ENCODE measurements around the gene EFEMP2.
A peak's percentile ranks its signal among the peaks of the same experiment; 100 is the strongest.
"Not testable (repeated sequence)": the region's sequence is repeated elsewhere in the genome, so short reads cannot be mapped to it uniquely, and the experiment has no call there.

EFEMP2 gene

DNA sequence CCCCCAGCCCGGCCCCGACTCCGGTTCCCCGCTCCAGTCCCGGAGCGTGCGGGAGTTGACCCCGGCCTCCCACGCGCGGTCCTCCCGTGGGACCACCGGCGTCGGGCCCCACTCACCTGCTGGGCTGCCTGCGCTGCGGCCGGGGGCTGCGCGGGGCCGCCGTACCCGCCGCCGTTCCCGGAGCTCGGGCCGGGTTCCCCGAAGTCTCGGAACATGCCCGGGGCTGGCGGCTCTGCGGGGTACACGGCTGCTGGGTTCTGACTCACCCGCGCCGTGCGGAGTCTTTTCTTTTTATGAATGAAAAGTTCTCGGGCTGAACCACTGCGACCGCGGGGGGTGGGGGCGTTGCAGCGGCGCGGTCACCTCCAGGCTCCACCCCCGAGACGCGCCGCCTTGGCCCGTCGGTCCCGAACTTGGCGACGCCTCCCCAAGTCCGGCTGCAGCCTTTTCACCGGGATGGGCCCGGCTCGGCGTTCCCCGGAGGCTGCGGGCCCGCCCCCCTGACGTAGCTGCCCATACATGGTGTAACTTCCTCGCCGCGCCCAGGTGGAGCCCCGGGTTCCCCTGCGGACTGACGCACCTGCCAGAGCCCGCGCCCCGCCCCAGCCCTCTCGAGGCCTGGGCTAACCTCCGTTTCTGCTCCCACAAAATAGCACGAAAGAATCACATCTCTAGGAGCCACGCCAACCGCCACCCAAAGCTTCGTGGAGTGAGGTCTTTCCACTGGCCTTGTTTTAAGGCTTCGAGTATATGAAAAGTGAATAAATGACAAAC lies 27.7 kb upstream of the EFEMP2 start, which contains the start of gene FOSL1:
TSS of gene FOSL1 (minus strand) at position 264 of the 774 bp plus-strand sequence. CDS start at position 215, 49 bp downstream.
- peak; percentile 80 for DNase-seq

GRCh38 chr11:65899356-65900124 lies 26.9 kb upstream of the EFEMP2 start:
- peak; percentile 60 for DNase-seq

DNA sequence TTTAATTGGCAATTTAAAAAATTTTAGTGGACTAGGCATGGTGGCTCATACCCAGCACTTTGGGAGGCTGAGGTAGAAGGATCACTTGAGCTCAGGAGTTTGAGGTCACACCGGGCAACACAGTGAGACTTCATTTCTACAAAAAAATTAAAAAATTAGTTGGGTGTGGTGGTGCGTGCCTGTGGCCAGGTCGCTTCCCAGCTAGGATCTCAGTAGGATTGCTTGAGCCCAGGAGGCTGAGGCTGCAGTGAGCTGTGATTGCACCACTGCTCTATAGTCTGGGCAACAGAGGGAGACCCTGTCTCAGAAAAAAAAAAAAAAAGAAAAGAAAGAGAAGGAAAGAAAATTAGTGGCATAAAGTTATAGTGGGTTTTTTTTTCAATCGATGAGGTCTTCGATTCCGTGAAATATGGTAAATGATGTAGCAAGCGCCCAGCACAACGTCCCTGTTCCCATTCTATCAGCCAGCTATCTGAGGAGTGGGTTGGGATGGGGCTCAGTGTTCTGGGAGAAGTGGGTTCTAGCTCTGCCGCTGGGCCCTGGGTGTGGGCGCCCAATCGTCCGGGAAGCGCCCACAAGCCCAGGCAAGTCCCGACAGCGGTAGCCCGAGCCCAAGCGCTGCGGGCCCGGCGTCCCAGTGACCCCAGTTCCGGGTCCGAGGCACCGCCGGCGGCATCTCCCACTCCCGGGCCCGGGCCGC lies 26.2 kb upstream of the EFEMP2 start:
- no peak for DNase-seq

DNA sequence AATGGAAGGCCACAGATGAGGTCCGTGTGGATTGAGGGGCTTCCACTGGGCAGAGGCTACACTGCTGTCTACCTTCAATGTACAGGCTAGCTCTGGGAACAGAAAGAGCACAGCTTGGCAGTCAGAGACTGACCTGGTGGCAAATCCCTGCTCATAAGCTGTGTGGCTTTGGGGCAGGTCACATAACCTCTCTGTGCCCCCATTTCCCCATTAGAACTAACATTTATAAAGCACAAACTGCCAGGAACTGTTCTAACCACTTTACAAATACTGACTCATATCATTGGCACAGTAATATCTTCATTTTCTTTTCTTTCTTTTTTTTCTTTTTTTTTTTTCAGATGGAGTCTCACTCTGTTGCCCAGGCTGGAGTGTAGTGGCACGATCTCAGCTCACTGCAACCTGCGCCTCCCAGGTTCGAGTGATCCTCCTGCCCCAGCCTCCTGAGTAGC lies 24.4 kb upstream of the EFEMP2 start:
- DNase-seq: no peak

DNA sequence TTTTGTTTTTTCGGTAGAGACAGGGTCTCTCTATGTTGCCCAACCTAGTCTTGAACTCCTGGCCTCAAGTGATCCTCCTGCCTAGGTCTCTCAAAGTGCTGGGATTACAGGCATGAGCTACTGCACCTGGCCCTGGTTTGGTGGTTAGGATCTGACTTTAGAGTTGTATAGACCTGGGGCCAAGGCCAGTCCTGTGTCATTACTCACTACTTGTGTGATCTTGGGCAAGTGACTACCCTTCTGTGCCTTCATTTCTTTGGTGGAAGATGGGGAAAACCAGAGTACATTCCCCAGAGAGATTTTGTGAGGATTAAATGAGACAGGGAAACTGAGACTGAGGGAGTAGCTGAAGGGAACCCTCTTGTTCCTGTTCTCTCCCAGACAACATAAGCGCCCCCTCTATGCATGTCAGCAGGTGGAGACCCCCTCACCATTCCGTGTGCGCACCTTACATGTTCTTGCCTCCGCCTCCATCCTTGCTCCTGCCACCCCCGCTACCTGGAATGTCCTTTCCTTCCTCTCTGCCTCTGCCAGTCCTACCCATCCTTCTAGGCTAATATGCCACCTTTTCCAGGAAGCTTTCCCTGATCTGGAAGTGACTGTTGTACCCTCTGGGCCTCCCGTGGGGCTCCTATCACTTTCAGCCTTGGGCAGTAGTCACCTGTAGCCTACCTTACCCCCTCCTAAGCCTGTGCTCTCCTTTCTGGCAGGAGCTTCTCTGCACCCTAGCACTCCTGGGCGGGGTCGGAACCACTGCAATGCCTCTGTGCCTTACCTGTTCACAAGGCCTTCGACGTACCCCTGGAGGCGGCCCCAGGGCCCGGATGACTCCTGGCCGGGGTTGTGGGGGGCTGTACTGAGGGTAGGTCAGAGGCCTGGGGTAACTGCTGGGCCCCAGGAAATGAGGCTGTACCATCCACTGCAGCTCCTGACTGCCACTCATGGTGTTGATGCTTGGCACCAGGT lies 23.7 kb upstream of the EFEMP2 start:
- DNase-seq: no peak

DNA sequence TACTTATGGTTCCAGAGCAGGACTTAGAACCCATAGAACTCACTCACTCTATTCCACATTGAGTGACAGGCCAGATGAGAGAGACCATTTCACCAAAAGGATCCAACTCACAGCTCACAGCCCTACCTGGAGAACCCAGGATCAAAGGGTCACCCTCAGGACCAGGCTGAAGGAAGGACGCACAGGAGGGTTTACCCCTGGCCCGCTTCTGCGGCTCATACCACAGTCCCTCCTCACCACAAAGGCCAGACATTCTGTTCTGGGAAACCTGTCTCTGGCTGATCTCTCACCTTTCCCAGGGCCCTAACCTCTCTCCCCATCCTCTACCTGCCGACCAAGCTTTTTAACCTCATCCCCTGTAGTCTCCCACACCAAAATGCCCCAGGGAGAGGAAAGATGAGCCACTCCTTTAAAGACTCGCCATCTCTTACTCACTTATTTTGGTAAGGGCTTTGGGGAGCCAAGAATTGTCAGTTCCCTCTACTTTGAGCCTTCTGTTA lies 22.9 kb upstream of the EFEMP2 start:
- DNase-seq: no peak

GRCh38 chr11:65894034-65894591 lies 21.5 kb upstream of the EFEMP2 start:
- no peak for DNase-seq

GRCh38 chr11:65892661-65893317 lies 20.2 kb upstream of the EFEMP2 start:
- no peak for DNase-seq

GRCh38 chr11:65892137-65892540 lies 19.5 kb upstream of the EFEMP2 start:
- DNase-seq: not testable (repeated sequence)

DNA sequence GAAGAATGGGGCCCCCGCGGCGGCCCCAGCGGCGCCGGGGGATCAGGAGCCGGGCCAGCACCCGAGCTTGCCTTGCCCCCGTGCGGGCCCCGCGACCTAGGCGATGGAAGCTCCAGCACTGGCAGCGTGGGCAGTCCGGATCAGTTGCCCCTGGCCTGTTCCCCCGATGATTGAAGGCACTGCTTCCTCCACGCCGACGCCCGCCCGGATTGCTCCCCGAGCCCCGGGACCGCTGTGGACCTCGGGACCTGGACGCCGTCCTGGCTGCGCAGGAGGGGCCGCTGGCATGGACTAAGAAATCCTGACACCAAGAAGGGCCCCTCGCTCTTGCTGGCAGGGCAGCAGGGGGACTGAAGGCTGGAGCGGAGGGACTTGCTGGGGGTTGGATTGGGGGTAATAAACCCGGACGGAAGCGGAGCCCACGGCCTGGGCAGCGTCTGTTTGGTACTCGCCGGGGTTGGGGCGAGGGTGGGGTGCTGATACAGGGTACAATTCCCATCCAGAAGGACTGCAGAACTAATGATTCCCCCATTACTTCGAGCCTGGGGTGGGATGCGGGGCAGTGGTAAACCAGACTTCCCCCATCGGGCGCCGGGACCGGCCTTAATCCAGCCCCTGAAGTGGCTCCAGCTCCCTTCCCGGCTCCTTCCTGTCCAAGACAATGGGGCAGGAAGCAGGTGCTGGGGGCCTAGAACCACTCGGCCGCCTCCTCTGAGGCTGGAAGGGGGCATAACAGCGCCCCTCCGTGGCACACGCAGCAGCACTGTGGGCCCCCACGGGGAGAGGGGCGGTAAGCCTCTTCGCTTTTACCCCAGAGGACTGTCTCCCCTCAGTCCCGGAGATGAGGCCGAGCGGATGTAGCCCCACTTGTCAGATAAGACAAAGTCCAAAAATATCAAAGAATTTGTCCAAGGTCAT lies 18.9 kb upstream of the EFEMP2 start:
- no peak for DNase-seq

DNA sequence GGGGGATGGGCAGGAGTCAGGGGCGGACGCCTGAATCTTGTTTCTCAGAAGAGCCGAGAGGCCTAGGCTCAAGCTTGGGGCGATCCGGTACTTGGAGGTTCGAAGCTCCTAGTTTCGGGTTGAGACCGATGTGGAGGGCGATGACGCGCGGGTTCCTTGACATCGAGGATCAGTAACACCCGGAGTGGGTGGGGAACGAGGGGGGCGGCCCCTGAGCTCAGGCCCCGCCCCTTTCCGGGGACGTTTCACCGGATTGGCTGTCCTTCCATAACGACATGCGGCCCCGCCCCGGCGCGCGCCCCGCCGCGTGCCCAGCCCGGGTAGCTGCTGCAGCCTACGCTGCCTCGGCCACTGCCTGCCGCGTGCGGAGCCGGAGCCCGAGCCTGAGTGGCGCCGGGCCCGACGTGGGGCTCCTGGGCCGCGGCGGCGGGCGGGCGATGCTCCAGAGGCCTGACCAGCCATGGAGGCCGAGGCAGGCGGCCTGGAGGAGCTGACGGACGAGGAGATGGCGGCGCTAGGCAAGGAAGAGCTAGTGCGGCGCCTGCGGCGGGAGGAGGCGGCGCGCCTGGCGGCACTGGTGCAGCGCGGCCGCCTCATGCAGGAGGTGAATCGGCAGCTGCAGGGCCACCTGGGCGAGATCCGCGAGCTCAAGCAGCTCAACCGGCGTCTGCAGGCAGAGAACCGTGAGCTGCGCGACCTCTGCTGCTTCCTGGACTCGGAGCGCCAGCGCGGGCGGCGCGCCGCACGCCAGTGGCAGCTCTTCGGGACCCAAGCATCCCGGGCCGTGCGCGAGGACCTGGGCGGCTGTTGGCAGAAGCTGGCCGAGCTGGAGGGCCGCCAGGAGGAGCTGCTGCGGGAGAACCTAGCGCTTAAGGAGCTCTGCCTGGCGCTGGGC lies 18.0 kb upstream of the EFEMP2 start, which contains the start of gene CCDC85B:
TSS of gene CCDC85B (plus strand) at position 350 of the 895 bp plus-strand sequence. CDS start at position 461, 111 bp downstream.
- peak; percentile 98 for DNase-seq

DNA sequence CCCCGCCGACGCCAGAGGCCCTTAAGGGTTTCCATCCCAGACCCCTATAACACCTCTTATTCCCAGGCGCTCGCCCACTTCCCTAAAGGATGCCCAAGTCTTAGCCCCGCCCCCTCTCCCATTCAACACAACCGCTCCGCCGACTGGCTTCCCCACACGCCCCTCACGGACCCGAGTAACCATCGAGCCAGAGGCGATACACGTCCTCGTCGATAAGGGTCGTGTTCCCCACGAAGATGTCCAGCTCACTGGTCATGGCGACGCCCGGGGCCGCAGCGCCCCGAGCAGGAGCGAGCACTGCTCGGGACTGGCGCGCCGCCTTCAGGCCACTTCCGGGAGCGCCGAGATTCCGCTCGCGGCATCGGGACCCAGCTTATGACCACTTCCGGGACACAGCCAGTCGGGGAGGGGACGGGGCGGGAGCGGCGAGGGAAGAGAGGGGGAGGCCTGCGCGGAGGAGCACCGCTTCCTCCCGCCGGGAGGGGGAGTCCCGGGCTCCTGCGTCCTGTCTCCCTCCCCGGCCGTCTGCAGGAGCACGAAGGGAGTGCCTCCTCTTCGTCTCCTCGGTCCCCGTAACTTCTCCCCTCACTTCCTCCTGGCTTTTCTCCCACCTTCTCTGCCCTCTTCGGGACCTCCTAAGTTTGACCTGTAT lies 15.7 kb upstream of the EFEMP2 start, which contains the start of gene FIBP:
TSS of gene FIBP (minus strand) at position 309 of the 652 bp plus-strand sequence. CDS start at position 256, 53 bp downstream.
- peak; percentile 99 for DNase-seq

DNA sequence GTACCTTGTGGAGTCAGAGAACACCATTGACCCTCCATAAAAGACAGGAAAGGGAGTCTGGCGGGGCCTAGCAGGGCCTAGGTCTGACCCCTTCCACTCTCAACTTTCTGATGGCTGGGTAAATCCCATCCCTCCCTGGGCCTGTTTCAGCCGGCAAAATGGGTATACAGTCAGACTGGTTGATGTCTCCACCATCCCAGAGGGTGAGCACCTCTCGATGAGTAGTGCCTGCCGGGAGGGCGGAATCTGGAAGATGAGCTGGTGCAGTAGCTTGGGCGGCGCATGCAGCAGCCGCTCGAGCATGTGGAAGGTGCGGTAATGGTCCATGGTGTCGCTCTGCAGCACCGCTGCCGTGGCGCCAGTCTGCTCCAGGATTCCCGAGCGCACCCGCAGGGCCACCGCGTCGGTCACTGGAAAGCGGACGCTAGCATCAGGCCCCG lies 15.1 kb upstream of the EFEMP2 start:
- no peak for DNase-seq

DNA sequence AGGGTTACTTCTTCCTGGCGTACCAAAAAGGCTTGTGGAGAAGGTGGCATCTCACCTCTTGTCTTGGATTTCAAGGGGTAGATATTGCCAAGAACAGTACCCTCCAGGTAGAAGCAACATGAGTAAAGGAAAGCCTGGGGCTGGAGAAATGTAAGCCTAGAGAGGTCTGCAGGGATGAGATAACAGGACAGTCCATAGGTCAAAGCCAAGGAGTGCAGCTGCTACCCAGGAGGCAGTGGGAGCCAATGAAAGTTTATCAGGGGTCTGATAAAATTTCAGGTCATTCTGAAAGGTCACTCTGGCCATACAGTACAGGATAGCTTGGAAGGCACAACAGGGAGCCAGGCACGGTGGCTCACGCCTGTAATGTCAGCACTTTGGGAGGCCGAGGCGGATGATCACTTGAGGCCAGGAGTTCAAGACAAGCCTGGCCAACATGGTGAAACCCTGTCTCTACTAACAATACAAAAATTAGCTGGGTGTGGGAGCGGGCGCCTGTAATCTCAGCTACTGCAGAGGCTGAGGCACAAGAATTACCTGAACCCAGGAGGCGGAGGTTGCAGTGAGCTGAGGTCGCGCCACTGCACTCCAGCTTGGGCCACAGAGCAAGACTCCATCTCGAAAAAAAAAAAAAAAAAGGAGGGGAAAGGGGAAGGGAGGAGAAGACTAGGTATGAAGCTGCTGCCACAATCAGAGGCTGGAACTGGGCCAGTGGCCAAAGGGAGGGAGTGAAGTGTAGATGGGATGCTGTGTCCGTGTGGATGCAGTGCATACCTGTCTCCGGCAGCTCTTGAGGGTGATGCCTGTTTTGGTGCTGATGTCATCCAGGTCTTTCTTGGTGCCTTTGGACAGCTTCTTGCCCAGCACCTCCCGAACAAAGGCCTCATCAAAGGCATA lies 14.5 kb upstream of the EFEMP2 start:
- DNase-seq: no peak

GRCh38 chr11:65885808-65886536 lies 13.4 kb upstream of the EFEMP2 start:
- no peak for DNase-seq

- DNase-seq: no peak
Observed at GRCh38 chr11:65885231-65885630, 12.6 kb upstream of the EFEMP2 start.
